GM18507 (cell line): Measurements from ENCODE around the gene PP2D1.
"Not testable (repeated sequence)": the region's sequence is repeated elsewhere in the genome, so short reads cannot be mapped to it uniquely, and the experiment has no call there.

Experiments used
- DNase-seq: peaks from one replicate; pipeline ENCODE4 v3.0.0; 2011; ENCODE audit warnings: low read depth; ENCODE audit not compliant: insufficient read length; ENCODE audit errors: extremely low spot score
- FAIRE-seq: peaks from 2 replicates; lab custom pipeline; 2011; peaks lifted over from hg19 to GRCh38; lab: Jason Lieb, UNC

PP2D1 gene, protein sequence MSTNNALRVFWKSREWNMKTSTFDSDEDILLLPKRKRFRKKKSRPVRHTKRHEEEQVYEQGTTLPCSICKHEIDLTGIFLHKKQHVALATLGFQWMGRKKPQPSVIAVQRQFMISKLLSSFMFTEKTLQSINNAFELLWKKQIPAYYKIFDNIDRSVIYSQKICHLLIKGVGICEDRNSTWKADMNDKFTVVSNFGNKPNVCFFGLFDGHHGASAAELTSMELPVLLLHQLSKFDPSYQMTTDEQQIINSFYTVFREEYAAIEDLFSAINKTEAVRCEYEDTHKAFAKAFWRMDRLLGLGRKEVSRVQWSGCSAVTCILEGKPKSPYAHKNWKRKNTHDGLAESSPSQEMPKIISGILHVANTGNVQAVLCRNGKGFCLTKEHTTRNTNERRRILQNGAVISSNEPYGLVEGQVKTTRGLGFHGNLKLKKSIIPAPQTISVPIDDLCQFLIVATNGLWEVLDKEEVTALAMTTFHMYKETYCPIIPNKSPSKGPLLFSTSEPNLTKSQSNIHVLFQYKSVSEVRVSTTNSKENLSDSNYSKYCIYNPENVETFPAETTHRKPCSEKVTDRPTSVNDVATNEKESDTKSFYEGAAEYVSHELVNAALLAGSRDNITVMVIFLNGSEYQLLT

DNA sequence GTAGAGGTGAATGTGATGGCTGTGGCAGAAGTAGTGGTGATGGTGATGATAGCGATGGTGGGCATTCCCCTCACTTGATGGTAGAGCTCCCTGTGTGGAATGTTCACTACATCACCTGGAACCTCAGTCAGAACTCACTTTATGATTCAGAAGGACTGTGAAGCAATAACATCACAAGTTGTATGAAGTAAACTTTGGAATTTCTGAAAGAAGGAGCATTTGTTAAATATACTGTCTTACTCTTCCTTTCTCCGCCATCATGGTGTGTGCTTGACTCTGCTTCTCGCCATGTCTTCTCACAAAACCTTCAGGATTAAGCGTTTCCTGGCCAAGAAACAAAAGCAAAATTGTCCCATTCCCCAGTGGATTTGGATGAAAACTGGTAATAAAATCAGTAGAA is at the start of gene PP2D1:
TSS of gene PP2D1 (minus strand) at position 101 of the 400 bp plus-strand sequence. CDS start 192 bp downstream, outside the sequence.
- no peak for DNase-seq
- FAIRE-seq, result no peak

DNA sequence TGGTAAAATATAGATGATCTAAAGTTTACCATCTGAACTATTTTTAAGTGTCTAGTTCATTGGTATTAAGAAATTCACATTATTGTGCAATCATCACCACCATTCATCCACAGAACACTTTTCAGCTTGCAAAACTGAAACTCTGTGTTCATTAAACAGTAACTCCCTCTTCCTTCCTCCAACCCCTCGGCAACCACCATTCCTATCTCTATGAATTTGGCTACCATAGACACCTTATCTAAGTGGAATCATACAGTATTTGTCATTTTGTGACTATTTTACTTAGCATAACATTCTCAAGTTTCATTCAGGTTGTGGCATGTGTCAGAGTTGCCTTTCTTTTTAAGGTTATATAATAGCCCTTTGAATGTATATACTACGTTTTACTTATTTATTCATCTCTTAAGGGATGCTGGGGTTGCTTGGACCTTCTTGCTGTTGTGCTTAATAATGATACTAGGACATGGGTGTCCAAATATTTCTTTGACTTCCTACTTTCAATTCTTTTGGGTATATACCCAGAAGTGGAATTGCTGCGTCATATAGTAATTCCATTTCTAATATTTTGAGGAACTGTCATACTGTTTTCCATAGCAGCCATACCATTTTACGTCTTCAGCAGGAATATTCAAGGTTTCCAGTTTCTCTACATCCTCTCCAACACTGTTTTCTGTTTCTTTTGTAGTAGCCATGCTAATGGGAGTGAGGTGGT is 49.1 kb upstream of the PP2D1 start:
- DNase-seq, result no peak
- FAIRE-seq, result peak; percentile 92

DNA sequence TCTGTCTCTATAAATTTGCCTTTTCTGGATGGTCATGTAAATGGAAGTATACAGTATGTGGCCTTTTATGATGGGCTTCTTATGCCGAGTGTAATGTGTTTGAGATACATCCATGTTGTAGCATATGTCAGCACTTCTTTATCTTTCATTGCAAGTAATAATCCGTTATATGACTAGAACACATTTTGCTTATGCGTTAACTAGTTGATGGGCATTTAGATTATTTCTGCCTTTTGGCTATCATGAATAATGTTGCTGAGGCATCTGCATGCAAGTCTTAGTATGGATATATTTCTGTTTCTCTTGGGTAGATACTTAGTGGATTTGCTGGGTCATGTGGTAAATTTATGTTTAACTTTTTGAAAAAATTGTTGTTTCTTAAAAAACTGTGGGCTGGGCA is 47.9 kb upstream of the PP2D1 start:
- DNase-seq (no peak), FAIRE-seq (no peak)

DNA sequence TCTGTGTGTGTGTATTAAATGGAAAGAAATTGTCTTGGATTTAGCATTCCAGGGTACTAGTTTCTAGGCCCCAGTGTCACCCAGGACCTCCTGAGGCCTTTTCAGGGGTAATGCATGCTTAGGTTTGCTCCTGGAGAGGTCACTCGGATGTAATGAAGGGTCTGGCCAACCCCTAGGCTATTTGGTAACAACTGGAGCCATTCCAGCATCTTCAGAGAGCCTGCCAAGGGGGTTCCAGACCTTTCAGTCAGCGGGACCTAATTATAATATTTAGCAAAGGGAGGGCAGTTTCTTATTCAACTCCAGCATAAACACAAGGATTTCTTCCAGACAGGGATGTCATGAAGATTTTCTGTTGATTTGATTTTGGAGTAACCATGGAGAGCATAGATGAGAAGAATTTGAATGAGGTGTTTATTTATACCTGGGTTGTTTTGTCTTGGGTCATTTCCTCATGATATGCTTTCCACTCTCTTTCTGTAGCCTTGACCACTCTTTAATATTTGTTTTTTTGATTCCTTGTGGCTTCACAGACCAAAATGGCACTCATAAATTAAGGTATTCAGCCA is 45.6 kb upstream of the PP2D1 start:
- no peak for DNase-seq
- FAIRE-seq, result no peak

DNA sequence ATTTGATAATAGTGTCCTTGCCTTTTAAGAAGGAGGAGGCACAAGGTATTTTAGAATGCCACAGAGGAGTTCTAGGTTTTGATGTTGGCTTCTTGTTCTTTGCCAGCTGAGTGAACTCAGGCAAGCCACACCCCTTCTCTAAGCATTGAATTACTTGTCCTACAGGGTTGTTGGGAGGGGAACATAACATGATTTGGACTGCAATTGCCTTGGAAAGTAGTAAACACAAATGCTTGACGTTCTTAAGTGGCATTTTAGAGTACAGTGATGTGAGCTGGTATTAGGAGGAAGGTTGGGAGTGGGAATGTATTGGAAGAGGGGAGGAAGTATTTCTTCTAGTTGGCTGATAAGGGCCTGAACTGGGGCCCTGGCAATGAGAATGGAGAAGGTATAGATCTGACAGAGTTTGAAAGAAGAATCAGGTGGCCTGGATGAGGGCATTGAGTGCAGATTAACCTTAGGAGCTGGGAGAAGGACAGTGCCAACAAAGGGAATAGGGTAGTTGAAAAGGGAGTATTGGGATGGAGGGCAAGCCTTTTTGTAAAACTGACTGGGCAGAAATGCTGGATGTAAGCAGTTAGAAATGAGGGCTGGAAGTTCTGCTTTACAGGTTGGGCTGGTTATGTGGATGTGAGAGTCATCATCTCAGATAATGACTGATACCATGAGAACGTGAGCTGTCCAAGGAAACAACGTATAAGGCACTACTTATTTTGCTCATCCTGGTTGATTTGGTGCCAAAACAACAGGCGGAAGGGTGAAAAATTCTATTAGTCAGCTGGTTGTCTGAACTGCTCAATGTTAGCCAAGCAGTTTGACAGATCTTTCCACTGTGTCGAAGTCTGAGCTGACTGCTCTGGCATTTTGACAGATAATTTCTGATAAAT is 44.9 kb upstream of the PP2D1 start:
- no peak for DNase-seq
- peak; percentile 44 for FAIRE-seq

DNA sequence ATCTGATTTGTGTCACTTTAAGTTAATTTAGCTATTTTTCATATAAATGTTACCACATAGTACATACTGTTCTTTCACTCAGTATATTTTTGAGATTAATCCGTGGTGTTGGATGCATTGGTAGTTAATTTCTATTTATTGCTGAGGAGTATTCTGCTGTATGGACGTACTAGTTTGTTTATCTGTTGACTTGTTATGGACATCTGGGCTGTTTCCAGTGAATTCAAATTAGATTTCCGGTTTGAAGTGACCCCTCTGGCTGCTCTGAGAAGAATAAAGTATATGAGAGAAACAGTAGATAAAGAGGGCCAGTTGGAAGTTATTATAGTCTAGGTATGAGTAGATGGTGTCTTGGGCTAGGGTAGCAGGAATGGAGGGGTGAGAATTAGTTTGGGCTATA is 43.8 kb upstream of the PP2D1 start:
- FAIRE-seq, result no peak
- DNase-seq, result no peak

DNA sequence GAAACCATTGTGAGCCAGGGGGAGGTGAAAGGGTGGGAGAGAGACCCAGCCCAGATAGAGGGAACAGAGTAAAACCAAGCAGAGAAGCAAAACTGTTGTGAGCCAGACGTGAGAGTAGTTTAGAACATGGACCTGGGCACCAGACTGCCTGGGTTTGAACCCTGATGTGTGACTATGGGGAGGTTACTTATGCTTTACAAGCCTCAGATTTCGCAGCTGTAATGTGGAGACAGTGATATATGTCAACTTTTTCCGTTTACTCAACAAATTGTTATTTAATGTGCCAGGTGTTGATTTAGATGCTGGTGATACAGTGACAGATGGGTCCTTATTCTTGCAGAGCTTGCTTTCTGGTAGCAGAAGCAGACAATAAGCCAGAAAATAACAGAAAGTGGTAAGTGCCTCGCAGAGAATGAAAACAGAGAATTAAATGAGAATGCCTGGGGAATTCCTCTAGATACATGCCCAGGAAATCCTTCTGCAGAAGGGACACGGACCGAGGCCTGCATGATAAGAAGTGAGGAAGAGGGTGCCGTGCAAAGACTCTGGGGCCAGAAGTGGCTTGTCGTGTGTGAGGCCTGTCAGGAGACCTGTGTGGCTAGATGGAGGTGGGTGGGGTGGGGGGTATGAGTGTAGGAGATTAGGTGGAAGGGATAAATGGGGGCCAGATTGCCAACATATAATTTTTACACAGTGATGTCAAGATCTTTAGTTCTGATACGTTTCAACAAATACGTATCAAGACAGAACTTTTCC is 43.1 kb upstream of the PP2D1 start:
- no peak for FAIRE-seq
- no peak for DNase-seq

DNA sequence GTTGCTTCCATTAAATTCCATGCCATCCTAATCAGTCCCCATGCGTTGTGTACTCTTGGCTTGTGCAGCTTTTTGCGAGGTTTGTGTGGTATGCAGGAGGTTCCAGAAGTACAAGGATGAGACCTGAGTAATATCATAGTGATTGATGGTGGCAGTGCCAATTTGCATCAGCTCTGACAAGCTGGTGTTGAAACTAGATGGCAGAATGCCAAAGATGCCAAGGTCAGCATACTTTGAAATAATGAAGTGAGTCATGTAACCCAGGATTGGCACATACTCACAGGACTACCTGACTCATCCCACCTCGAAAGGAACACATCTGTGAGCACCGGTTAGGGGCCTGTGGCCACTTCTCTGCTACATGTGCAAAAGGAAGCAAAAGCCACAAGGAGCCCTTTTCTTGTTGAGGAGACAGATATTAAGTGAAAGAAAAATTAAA is 42.5 kb upstream of the PP2D1 start:
- FAIRE-seq (peak; percentile 75), DNase-seq (no peak)

DNA sequence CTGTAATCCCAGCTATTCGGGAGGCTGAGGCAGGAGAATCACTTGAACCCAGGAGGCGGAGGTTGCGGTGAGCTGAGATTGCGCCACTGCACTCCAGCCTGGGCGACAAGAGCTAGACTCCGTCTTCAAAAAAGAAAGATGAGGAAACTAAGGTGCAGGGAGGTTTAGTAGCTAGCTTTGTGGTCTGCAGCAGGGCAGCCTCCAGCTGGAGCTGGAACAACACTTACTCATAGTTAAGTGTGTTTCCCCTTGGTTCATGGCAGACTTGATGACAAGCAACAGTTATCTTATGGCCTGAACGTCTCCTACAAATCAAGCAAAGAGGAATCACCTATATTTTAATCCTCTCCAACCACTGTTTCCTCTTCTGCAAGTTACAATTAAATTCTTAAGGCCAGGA is 40.8 kb upstream of the PP2D1 start:
- DNase-seq (no peak), FAIRE-seq (no peak)

DNA sequence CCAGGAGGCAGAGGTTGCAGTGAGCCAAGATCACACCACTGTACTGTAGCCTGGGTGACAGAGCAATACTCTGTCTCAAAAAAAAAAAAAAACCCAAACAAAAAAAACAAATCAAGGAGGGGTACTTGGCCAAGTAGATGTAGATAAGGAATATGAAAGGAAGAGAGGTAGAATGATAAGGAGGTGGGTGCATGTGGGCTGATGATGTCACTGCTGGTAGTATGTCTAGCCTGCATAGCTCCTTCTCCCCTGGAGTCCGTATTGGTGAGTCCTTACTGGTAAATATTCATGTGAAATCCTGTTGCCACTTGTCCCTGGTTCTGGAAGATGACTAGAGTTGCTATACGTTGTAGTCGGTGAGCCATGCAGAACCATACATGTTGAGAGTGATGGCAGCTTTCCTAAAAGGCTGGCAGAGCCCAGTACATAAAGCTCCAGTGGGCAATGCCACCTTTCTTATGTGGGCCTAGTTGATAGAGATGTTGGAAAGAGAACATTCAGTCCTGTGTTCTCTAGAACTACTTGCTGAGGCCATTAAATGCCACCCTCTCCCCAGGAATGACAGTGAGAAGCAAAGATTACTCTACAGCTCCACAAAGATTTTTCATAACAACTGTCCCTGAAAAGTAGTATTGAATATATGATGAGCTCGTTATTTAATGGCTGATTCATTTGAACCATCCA is 39.2 kb upstream of the PP2D1 start:
- no peak for DNase-seq
- no peak for FAIRE-seq

DNA sequence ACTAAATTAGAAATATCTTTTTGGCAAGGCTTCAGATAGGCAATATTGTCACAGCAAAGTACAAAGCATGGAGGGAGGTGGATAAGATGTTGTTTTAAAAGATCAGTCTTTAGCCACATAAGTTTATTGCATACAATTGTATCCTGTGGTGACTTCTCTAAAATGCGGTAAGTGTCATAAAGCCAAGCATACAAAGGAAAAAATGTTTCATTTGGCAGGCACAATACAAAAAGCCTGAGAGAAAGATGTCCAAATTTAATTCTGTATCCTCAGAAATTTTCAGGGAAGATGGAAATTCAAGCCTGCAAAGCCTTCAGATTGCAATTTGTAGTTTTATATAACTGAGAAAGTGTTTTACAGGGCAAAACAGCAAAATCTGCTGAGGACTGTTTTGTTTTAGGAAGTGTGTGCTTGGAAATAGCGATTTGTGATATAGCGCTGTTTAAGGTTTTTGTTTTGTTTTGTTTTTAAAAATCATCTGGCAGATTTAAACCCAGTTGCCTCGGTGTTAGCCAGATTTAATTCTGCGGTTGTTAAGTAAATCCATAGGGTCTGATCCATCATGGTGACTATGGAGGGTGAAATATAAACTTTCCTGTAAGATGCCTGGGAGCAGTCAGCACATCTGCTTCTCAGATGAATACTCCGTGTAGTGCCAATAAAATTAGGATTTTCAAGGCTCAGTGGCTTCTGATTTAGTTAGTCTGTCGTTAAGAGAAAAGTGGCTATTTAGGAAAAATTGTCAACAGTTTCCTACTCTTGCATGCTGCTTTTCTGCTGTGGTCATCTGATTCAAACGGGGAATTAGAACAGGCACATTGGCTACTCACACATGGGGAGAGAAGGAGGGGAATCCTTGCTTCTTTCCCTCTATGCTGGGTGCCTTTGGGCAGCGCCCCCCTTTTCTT is 36.2 kb upstream of the PP2D1 start:
- no peak for FAIRE-seq
- DNase-seq, result no peak

DNA sequence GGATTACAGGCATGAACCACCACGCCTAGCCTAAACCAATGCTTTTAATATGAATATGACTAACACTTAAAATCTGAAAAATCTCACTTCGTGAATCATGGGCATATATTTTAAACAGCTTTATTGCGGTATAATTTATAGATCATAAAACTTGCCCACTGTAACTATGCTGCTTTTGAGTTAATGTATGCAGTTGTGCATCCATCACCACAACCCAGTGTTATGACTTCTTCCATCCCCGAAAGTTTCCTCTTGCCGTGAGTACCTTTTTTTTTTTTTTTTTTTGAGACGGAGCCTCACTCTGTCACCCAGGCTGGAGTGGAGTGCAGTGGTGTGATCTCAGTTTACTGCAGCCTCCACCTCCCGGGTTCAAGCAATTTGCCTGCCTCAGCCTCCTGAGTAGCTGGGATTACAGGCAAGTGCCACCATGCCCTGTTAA is 35.3 kb upstream of the PP2D1 start:
- FAIRE-seq, result no peak
- no peak for DNase-seq

DNA sequence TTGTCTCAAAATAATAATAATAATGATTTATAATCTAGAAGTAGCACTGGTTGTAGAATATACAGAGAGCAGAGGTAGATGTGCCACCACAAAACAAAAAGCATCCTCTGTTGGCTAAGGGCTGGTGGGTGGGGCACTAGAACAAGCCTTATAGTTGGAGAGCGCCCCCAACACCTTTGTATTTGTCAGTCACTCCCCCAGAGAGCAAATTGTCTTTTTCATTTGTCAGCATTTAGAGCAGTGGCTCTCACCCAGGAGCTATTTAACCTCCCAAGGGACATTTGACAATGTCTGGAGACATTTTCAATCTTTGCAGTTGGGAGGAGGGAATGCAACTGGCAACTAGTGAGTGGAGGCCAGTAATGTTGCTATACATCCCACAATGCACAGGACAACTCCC is 34.5 kb upstream of the PP2D1 start:
- FAIRE-seq (no peak), DNase-seq (no peak)

DNA sequence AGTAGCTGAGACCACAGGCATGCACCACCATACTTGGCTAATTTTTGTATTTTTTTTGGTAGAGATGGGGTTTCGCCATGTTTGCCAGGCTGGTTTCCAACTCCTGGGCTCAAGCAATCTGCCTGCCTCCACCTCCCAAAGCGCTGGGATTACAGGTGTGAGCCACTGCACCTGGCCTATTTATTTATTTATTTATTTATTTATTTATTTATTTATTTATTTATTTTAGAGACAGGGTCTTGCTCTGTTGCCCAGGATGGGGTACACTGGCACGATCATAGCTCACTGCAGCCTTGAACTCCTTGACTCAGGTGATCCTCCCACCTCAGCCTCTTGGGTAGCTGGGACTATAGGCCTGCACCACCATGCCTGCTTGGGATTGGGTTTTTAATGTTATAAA is 33.1 kb upstream of the PP2D1 start:
- not testable (repeated sequence) for FAIRE-seq, DNase-seq

DNA sequence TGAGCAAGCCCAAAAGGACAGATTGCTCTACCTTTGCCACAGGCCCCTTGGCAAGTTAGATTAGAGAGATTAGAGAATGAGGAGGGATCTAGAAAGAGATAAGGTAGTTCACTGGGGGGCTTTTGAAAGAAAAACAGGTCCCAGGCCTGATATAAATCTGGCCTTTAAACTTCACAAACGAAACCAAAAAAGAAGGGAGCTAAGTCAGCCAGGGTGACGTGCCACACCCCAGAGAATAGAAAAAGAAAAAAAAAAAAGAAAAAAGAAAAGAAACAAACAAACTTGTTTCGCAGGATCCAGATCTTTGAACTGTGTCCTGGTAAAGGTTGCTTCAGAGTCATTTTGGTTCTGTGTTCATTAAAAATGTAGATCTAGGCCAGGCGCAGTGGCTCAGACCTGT is 31.8 kb upstream of the PP2D1 start:
- DNase-seq (no peak), FAIRE-seq (no peak)

DNA sequence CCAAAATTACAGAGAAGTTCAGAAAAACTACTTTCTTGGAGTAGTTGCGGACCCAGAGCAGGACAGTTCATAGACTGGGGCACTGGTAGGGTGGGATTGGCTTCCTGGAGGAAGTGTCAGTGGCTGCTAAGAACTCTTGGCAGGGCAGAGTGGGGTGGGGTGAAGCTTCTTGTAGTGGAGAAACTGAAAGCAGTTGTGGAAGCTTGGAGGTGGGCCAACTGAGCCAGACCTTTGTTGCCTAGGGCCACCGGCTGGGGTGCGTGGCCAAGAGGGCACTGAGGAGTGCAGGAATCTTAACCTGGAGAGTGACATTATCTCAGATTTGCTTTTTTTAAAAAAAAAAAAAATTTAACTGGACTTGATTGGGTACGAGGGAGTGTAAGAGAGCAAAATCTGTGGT is 31.3 kb upstream of the PP2D1 start:
- no peak for DNase-seq
- no peak for FAIRE-seq

DNA sequence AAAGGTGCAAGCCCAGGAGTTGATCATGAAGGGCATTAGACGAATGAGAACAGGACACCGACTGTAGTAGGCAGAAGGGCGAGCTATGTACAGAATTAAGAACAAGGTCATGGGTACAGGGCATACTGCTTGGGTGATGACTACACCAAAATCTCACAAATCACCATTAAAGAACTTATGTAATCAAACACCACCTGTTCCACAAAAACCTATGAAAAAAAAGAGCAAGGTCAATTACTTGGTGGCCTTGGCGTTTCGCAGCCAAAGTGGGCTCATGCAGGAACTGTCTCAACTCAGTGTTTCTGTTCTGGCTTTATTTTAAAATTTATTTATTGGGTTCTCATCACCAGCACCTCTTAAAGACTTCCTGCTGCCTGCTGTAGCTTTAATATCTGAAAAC is 30.3 kb upstream of the PP2D1 start:
- FAIRE-seq (no peak), DNase-seq (no peak)
